ENCODE results near the gene PRKCE.

The PRKCE gene

GRCh38 chr2:45743531-45744396 is 92.3 kb downstream of the PRKCE start:
- no peak for TF ChIP-seq CTCF (IDR thresholded peaks at IDR 0.05)

GRCh38 chr2:45745231-45745630 is 93.8 kb downstream of the PRKCE start:
- TF ChIP-seq CTCF (IDR thresholded peaks at IDR 0.05), result no peak

- no peak for TF ChIP-seq CTCF (IDR thresholded peaks at IDR 0.05)
Observed at GRCh38 chr2:45746888-45747287, 95.4 kb downstream of the PRKCE start.

- no peak for TF ChIP-seq CTCF (IDR thresholded peaks at IDR 0.05)
Observed at GRCh38 chr2:45747363-45747762, 95.9 kb downstream of the PRKCE start.

- TF ChIP-seq CTCF (IDR thresholded peaks at IDR 0.05), result no peak
Observed at GRCh38 chr2:45748239-45748638, 96.8 kb downstream of the PRKCE start.

GRCh38 chr2:45750001-45750400 is 98.5 kb downstream of the PRKCE start:
- TF ChIP-seq CTCF (IDR thresholded peaks at IDR 0.05), result no peak

- no peak for TF ChIP-seq CTCF (IDR thresholded peaks at IDR 0.05)
Observed at GRCh38 chr2:45750484-45750883, 99.0 kb downstream of the PRKCE start.

All from LNCAP (cell line).